Kidney (tissue), 14 donors: ENCODE measurements around the gene FAM76A. TPM values are rescaled to one million over a fixed set of nuclear protein-coding genes. Genes with fewer than 3 reads are reported as not detected.

Experiments used
- DNase-seq, 5 donors: peaks; one replicate each; pipeline ENCODE4 v3.0.0-alpha.2; 2013 to 2020
- FAIRE-seq: peaks from 2 replicates; lab custom pipeline; 2012; peaks lifted over from hg19 to GRCh38; lab: Jason Lieb, UNC
- H3K27ac ChIP-seq, 2 donors: one replicate each; pipeline ENCODE4 v1.7.0; 2013; ENCODE audit warnings: low read depth in 2 of 2, low read length in 2 of 2, inconsistent platforms in 1 of 2
- H3K27me3 ChIP-seq: one replicate; pipeline ENCODE4 v1.7.1; 2013; ENCODE audit warnings: low read length, inconsistent platforms; ENCODE audit not compliant: control insufficient read depth, insufficient read depth
- H3K36me3 ChIP-seq, 3 donors: one replicate each; pipeline versions ENCODE4 v1.7.0 to v1.7.1; 2013; ENCODE audit warnings: low read length in 3 of 3, control low read depth in 1 of 3, inconsistent platforms in 1 of 3; ENCODE audit not compliant: insufficient read depth in 3 of 3, control insufficient read depth in 2 of 3
- H3K4me1 ChIP-seq, 3 donors: one replicate each; pipeline versions ENCODE4 v1.7.0 to v1.7.1; 2013; ENCODE audit warnings: low read length in 3 of 3, inconsistent platforms in 1 of 3, low read depth in 1 of 3; ENCODE audit not compliant: control insufficient read depth in 2 of 3, insufficient read depth in 2 of 3
- H3K4me3 ChIP-seq, 3 donors: one replicate each; pipeline versions ENCODE4 v1.7.0 to v1.8.1; 2013; ENCODE audit warnings: low read length in 3 of 3, control low read depth in 1 of 3, inconsistent platforms in 1 of 3
- H3K9ac ChIP-seq, 3 donors: one replicate each; pipeline versions ENCODE4 v1.7.0 to v1.7.1; 2013; ENCODE audit warnings: low read length in 3 of 3, control low read depth in 1 of 3, inconsistent platforms in 1 of 3
- H3K9me3 ChIP-seq, 3 donors: one replicate each; pipeline versions ENCODE4 v1.7.0 to v1.7.1; 2013; ENCODE audit warnings: low read length in 3 of 3, control low read depth in 1 of 3, inconsistent platforms in 1 of 3; ENCODE audit not compliant: control insufficient read depth in 2 of 3, insufficient read depth in 1 of 3
- CTCF ChIP-seq: IDR thresholded peaks from 3 replicates; pipeline ENCODE4 v1.5.1; 2012; ENCODE audit warnings: mild to moderate bottlenecking, moderate library complexity, borderline replicate concordance; ENCODE audit not compliant: insufficient read depth; ENCODE audit errors: extremely low read depth
- intact Hi-C: fragments of 100-400 bp; cut with DNase I; formaldehyde crosslinking; loops from one replicate; pipeline ENCODE4 v1.11.1; 2022
- polyA plus RNA-seq: library from polyadenylated mRNA; stranded (reverse); fragments of 350-450 nt; fragmentation: Illumina TruSeq; extraction: RNeasy Lipid Tissue Mini Kit (QIAGEN cat#74804); gene quantifications from one replicate; pipeline ENCODE4 v1.2.3, GENCODE V29; 2014; ENCODE audit warnings: low read depth, low replicate concordance; ENCODE audit not compliant: insufficient read depth
- total RNA-seq: library from RNA; stranded (reverse); fragmentation: NEBNext Ultra II Directional; extraction: Animal tissue kit (Norgen Biotek cat#: 25700); gene quantifications from one replicate; pipeline ENCODE4 v1.2.1, GENCODE V29; 2021
- donor health status: control.
- donor health status: control.
- donor health status: control.
- donor health status: control.
- donor health status: control.
- donor health status: DM: yes; HTN: yes; CAD: no.
- donor health status: Normal renal cell carcinoma (clear cell type).

Gene FAM76A
- total and polyA plus RNA-seq, 2 donors from 2014 or later = 5.9 to 17.0 TPM

GRCh38 chr1:27713869-27714513 lies 11.8 kb upstream of the FAM76A start:
- intact Hi-C loops = no loop called here
- H3K27me3 ChIP-seq = no peaks in the 10 kb centered on the region
- no peak overlapping the region for H3K9ac ChIP-seq
- H3K36me3 ChIP-seq = no peaks in the 10 kb centered on the region
- peaks cover 0 to 7% (median 0%) of the 10 kb centered on the region in 3 donors for H3K9me3 ChIP-seq
- no peak for TF ChIP-seq CTCF
- H3K4me1 ChIP-seq = no peaks in the 10 kb centered on the region
- H3K27ac ChIP-seq = no peak overlapping the region
- no peak for FAIRE-seq
- DNase-seq = no peak
- H3K4me3 ChIP-seq = no peak overlapping the region

GRCh38 chr1:27716262-27716895 lies 9.4 kb upstream of the FAM76A start:
- intact Hi-C loops = no loop called here
- Histone ChIP-seq H3K9ac (no peak overlapping the region), H3K27ac (no peak overlapping the region), H3K9me3 (peaks cover 0 to 7% (median 0%) of the 10 kb centered on the region in 3 donors), H3K27me3 (no peaks in the 10 kb centered on the region), H3K4me3 (no peak overlapping the region), H3K4me1 (no peaks in the 10 kb centered on the region), H3K36me3 (no peaks in the 10 kb centered on the region)
- no peak for DNase-seq
- FAIRE-seq = no peak
- no peak for TF ChIP-seq CTCF

GRCh38 chr1:27719286-27720251 lies 6.2 kb upstream of the FAM76A start:
- H3K9ac ChIP-seq = no peak overlapping the region
- intact Hi-C loops = no loop called here
- no peak overlapping the region for H3K27ac ChIP-seq
- no peak for TF ChIP-seq CTCF
- no peak overlapping the region for H3K4me3 ChIP-seq
- H3K36me3 ChIP-seq = no peaks in the 10 kb centered on the region
- FAIRE-seq (no peak), DNase-seq (no peak)
- H3K9me3 ChIP-seq = peaks cover 0 to 7% (median 0%) of the 10 kb centered on the region in 3 donors
- no peaks in the 10 kb centered on the region for H3K27me3 ChIP-seq
- H3K4me1 ChIP-seq = no peaks in the 10 kb centered on the region
